ENCODE results near the gene ADGRG6. TPM values are rescaled to one million over a fixed set of nuclear protein-coding genes. Genes with fewer than 3 reads are reported as not detected.

Gene ADGRG6
- total RNA-seq, 1 experiment from 2014 or later = 2.5 TPM

GRCh38 chr6:142271476-142271875 lies 30.3 kb upstream of the ADGRG6 start:
- no peak overlapping the region for H3K18ac ChIP-seq (ENCODE audit: insufficient read length, low read depth, low read length)
- H3K14ac ChIP-seq (ENCODE audit: insufficient read depth, low read length) = no peak overlapping the region
- no peak overlapping the region for H3K4me2 ChIP-seq (ENCODE audit: insufficient read depth, insufficient read length, low read length)
- H2AFZ ChIP-seq (ENCODE audit: low read length) = no peak overlapping the region
- no peak overlapping the region for H3K4ac ChIP-seq (ENCODE audit: low read depth, low read length)
- H2BK15ac ChIP-seq (ENCODE audit: low read depth, low read length) = no peak overlapping the region
- no peaks in the 10 kb centered on the region for H3K9me3 Mint-ChIP-seq
- no peaks in the 10 kb centered on the region for H4K20me1 ChIP-seq (ENCODE audit: control insufficient read depth, insufficient read depth, insufficient read length)
- DNase-seq = no peak
- H3K9me3 ChIP-seq (ENCODE audit: control insufficient read depth, low read depth, low read length) = no peaks in the 10 kb centered on the region
- no peaks in the 10 kb centered on the region for H3K36me3 Mint-ChIP-seq (ENCODE audit: insufficient read depth in 1 of 3, low read depth in 3 of 3)
- H3K9ac ChIP-seq (ENCODE audit: extremely low read depth, insufficient read length, low read length) = no peak overlapping the region
- H3K27ac Mint-ChIP-seq = no peak overlapping the region
- H2BK20ac ChIP-seq (ENCODE audit: low read depth, low read length, poor library complexity, severe bottlenecking) = no peak overlapping the region
- no peak overlapping the region for H3K27ac ChIP-seq (ENCODE audit: insufficient read length, low read depth, low read length)
- no peak overlapping the region for H2AK5ac ChIP-seq (ENCODE audit: insufficient read length, low read length)
- H3K23ac ChIP-seq (ENCODE audit: insufficient read length, low read depth, low read length) = no peak overlapping the region
- no peak overlapping the region for H3K4me3 Mint-ChIP-seq
- H3K27me3 Mint-ChIP-seq (ENCODE audit: low read depth) = no peaks in the 10 kb centered on the region
- H3K79me2 ChIP-seq (ENCODE audit: insufficient read depth, low read length) = no peaks in the 10 kb centered on the region
- no peaks in the 10 kb centered on the region for H3K27me3 ChIP-seq (ENCODE audit: insufficient read depth, low read length)
- no peak overlapping the region for H4K91ac ChIP-seq (ENCODE audit: insufficient read length, low read depth, low read length)
- H2BK120ac ChIP-seq (ENCODE audit: low read depth, low read length, poor library complexity, severe bottlenecking) = no peak overlapping the region
- H3T11ph ChIP-seq (ENCODE audit: low read length) = no peak overlapping the region
- no peaks in the 10 kb centered on the region for H3K23me2 ChIP-seq (ENCODE audit: insufficient read length, low read depth, low read length, poor library complexity, severe bottlenecking)
- H3K79me1 ChIP-seq (ENCODE audit: insufficient read depth, low read depth, low read length, poor library complexity, severe bottlenecking) = no peaks in the 10 kb centered on the region
- TF ChIP-seq CTCF (conservative IDR thresholded peaks at IDR 0.05) = no peak
- peaks cover 6 to 8% of the 10 kb centered on the region in 2 experiments for H3K4me1 Mint-ChIP-seq
- peaks cover 4% of the 10 kb centered on the region; the same call in 1 of the 2 replicates for H3K4me1 ChIP-seq (ENCODE audit: insufficient read depth, low read length)
- no peak overlapping the region for H4K8ac ChIP-seq (replicated peaks; ENCODE audit: insufficient read length, low read depth, low read length)
- H2BK12ac ChIP-seq (ENCODE audit: insufficient read length, low read depth, low read length) = no peak overlapping the region
- H3K56ac ChIP-seq (ENCODE audit: insufficient read length, low read depth, low read length) = no peak overlapping the region
- WGBS (ENCODE audit: extremely low coverage, insufficient read length, low lambda C conversion rate) = no CpG with 5 or more reads among the region's 1 CpG
- H4K5ac ChIP-seq (ENCODE audit: insufficient read length, low read depth, low read length) = no peak overlapping the region
- no peak overlapping the region for H2BK5ac ChIP-seq (ENCODE audit: insufficient read length, low read length)
